ENCODE data around the gene VTI1A. TPM values are rescaled to one million over a fixed set of nuclear protein-coding genes. Genes with fewer than 3 reads are reported as not detected.

The VTI1A gene
- total and polyA plus RNA-seq, 2 of the 13 experiments (the other 11 are each of a cell fraction or from before 2014, with no cell fraction given) = 11.7 to 32.7 TPM

- H3K36me3 ChIP-seq (replicated peaks in 1 of 2; ENCODE audit: control insufficient read depth in 1 of 2, insufficient read depth in 2 of 2, low read length in 2 of 2) = 0 out of 5 replicates have a peak, but pooled peaks cover 0 to 4% of the 10 kb centered on the region in 2 experiments
- 5% methylated on average over 7 of the region's 7 CpGs for WGBS (ENCODE audit: low lambda C conversion rate)
- in situ Hi-C loops (cut with HindIII; ENCODE audit: extremely low pct_ligation_motif_present, low pct_unique_long_range_greater_than_20kb) = no loop called here
- peaks cover 50% of the 10 kb centered on the region for H3K4me1 ChIP-seq (ENCODE audit: insufficient read depth, low read length)
- H3K9me3 ChIP-seq (ENCODE audit: low read length) = no peaks in the 10 kb centered on the region
- ChIA-PET POLR2A (interaction anchor here (0.5 to 0.8 kb wide), 2 partner anchors 17 to 272 kb away, joined by 3 to 4 read pairs; partner anchors contain the start of gene TCF7L2), CTCF (ENCODE audit: low intra/inter-chr PET ratio, low total read pairs) (no interaction called here)
- DNase-seq (ENCODE audit: low spot score) (peak; percentile 94), FAIRE-seq (peak; percentile 88), ATAC-seq (peak; percentile 99)
- peak overlapping the region; percentile 38 for H3K4me2 ChIP-seq (ENCODE audit: low read depth, low read length)
- peak overlapping the region; percentile 42 for H3K9ac ChIP-seq (ENCODE audit: insufficient read depth, low read depth, low read length)
- no peaks in the 10 kb centered on the region for H4K20me1 ChIP-seq (ENCODE audit: insufficient read depth, low read length)
- no TSS peak for BruUV-seq (replicated peaks)
- H3K27ac ChIP-seq (ENCODE audit: extremely low read length, insufficient read depth, low read length) = peak overlapping the region; percentile 74
- intact Hi-C loops (cut with micrococcal nuclease; ENCODE audit: unreplicated experiment) = no loop called here
- H3K79me2 ChIP-seq (ENCODE audit: insufficient read depth, low read length) = no peaks in the 10 kb centered on the region
- no peaks in the 10 kb centered on the region for H3K27me3 ChIP-seq (ENCODE audit: control insufficient read depth in 1 of 2, insufficient read depth in 2 of 2, low read length in 2 of 2)
- no peak overlapping the region for H3K4me3 ChIP-seq (replicated peaks in 1 of 3; ENCODE audit: insufficient read depth in 1 of 3, low read depth in 2 of 3, low read length in 3 of 3)
- no peak overlapping the region for H2AFZ ChIP-seq (ENCODE audit: low read length)
- TF ChIP-seq MAFF (IDR thresholded peaks at IDR 0.05; ENCODE audit: low read depth, low read length) (no peak), NR2F2 (IDR thresholded peaks at IDR 0.05; ENCODE audit: borderline replicate concordance, low read depth) (peak; percentile 13; the same call in 1 of the 2 replicates), NCOA1 (CRISPR knock-in tag; IDR thresholded peaks at IDR 0.05) (no peak), MAZ (IDR thresholded peaks at IDR 0.05; ENCODE audit: borderline replicate concordance, low read depth, low read length) (no peak), MAZ (CRISPR knock-in tag; IDR thresholded peaks at IDR 0.05; ENCODE audit: low read depth) (no peak), SOX13 (IDR thresholded peaks at IDR 0.05) (peak; percentile 96), SOX13 (CRISPR knock-in tag; conservative IDR thresholded peaks at IDR 0.05 in 1 of 2, IDR thresholded peaks at IDR 0.05 in 1 of 2) (peak in 1 of 2 experiments; percentile 99; a peak in 2 of 4 replicates), ZNF703 (CRISPR knock-in tag; IDR thresholded peaks at IDR 0.05; ENCODE audit: borderline replicate concordance) (no peak), ZNF773 (CRISPR knock-in tag; IDR thresholded peaks at IDR 0.05; ENCODE audit: borderline replicate concordance) (no peak), RNF219 (CRISPR knock-in tag; IDR thresholded peaks at IDR 0.05) (no peak), NFIC (IDR thresholded peaks at IDR 0.05; ENCODE audit: low read length) (peak; percentile 72; the same call in 1 of the 2 replicates), KAT8 (CRISPR knock-in tag; IDR thresholded peaks at IDR 0.05) (peak; percentile 67; the same call in 1 of the 2 replicates), MAF1 (CRISPR knock-in tag; IDR thresholded peaks at IDR 0.05; ENCODE audit: borderline replicate concordance) (no peak), ZNF883 (CRISPR knock-in tag; IDR thresholded peaks at IDR 0.05; ENCODE audit: not compliant biosample characterization) (no peak), YEATS4 (CRISPR knock-in tag; IDR thresholded peaks at IDR 0.05; ENCODE audit: borderline replicate concordance) (0 out of 2 replicates have a peak, but pooled peaks have one; percentile 19), PPARG (CRISPR knock-in tag; conservative IDR thresholded peaks at IDR 0.05) (peak; percentile 68), ZNF276 (CRISPR knock-in tag; IDR thresholded peaks at IDR 0.05; ENCODE audit: low read depth) (no peak), SAFB2 (CRISPR knock-in tag; IDR thresholded peaks at IDR 0.05; ENCODE audit: borderline replicate concordance, low read depth) (no peak), ZNF274 (CRISPR knock-in tag; IDR thresholded peaks at IDR 0.05) (no peak), POGK (CRISPR knock-in tag; conservative IDR thresholded peaks at IDR 0.05) (no peak), JUN (CRISPR knock-in tag; IDR thresholded peaks at IDR 0.05) (no peak)
Measured at GRCh38 chr10:112678581-112678980, 231.6 kb downstream of the VTI1A start.

All from HepG2 (cell line).